ENCODE measurements around the gene MAP1LC3B2. TPM values are rescaled to one million over a fixed set of nuclear protein-coding genes. Genes with fewer than 3 reads are reported as not detected.

Gene MAP1LC3B2
- total RNA-seq = 0.43 and 0.48 TPM in 2 replicates

GRCh38 chr12:116559162-116559935, at the start of gene MAP1LC3B2:
Gene MAP1LC3B2 (plus strand): TSS chr12:116559381. CDS start chr12:116575943, 16,562 bp downstream.

Other genes with a start within 250 kb of the MAP1LC3B2 start
- gene SPRING1, start 178.7 kb downstream of the MAP1LC3B2 start, total RNA-seq = 41.6 and 41.7 TPM in 2 replicates
- under 0.01 and 0.72 TPM in 2 replicates for gene RNFT2, start 178.9 kb downstream of the MAP1LC3B2 start, total RNA-seq

All from tracheal epithelial cell (primary cell).